HEK293 (cell line): ENCODE results near the gene PARD3B.

Experiments
- CTCF ChIA-PET: fragments of 350-600 bp; formaldehyde crosslinking; extraction: SDS; loops from one replicate; lab custom pipeline; 2021; ENCODE audit warnings: antibody characterized with exemption; lab: Yijun Ruan, JAX
- POLR2A ChIA-PET: fragments of 300-600 bp; formaldehyde crosslinking; extraction: SDS; loops from one replicate; lab custom pipeline; 2020; ENCODE audit warnings: antibody characterized with exemption, inconsistent platforms; lab: Yijun Ruan, JAX
- H3K27ac ChIP-seq: fragments of 200-500 bp; sonication (Bioruptor generic); 2 replicates; pipeline ENCODE4 v1.5.1; 2014; ENCODE audit warnings: low read depth, low read length, control low read depth, inconsistent platforms; ENCODE audit errors: extremely low read depth
- H3K36me3 ChIP-seq, 2 experiments: fragments of 200-500 bp in 1 of 2; sonication (Bioruptor generic) in 1 of 2; 1 replicate in 1 of 2; 2 replicates in 1 of 2; pipeline ENCODE4 v1.5.1; 2014 to 2017; ENCODE audit warnings: inconsistent platforms in 2 of 2, low read length in 2 of 2; ENCODE audit not compliant: control insufficient read depth in 2 of 2, insufficient read depth in 1 of 2
- H3K4me1 ChIP-seq: fragments of 200-500 bp; sonication (Bioruptor generic); 2 replicates; pipeline ENCODE4 v1.5.1; 2014; ENCODE audit warnings: mild to moderate bottlenecking, low read length, inconsistent platforms; ENCODE audit not compliant: control insufficient read depth, insufficient read depth
- H3K4me3 ChIP-seq: 2 replicates; pipeline ENCODE4 v1.5.1; 2011; ENCODE audit warnings: low read depth, mild to moderate bottlenecking, control low read depth, low read length, moderate library complexity
- H3K9me3 ChIP-seq: fragments of 200-500 bp; sonication (Bioruptor generic); 2 replicates; pipeline ENCODE4 v1.5.1; 2014; ENCODE audit warnings: low read depth, low read length, inconsistent platforms; ENCODE audit not compliant: control insufficient read depth, insufficient read depth
- GLIS1 ChIP-seq: fragments of 450-650 bp; formaldehyde crosslinking; IDR thresholded peaks from 2 replicates; pipeline ENCODE4 v1.5.1; 2016; ENCODE audit warnings: missing biosample characterization, missing genetic modification characterization
- MZF1 ChIP-seq: fragments of 450-650 bp; formaldehyde crosslinking; IDR thresholded peaks from 2 replicates; pipeline ENCODE4 v1.5.1; 2017; ENCODE audit warnings: missing biosample characterization, missing genetic modification characterization, borderline replicate concordance
- OSR2 ChIP-seq: fragments of 450-650 bp; formaldehyde crosslinking; IDR thresholded peaks from 2 replicates; pipeline ENCODE4 v1.5.1; 2016; ENCODE audit warnings: missing biosample characterization, missing genetic modification characterization
- PRDM6 ChIP-seq: fragments of 450-650 bp; formaldehyde crosslinking; IDR thresholded peaks from 2 replicates; pipeline ENCODE4 v1.5.1; 2017; ENCODE audit warnings: missing biosample characterization, missing genetic modification characterization
- SP2 ChIP-seq: fragments of 450-650 bp; formaldehyde crosslinking; IDR thresholded peaks from 2 replicates; pipeline ENCODE4 v1.5.1; 2016; ENCODE audit warnings: missing biosample characterization, missing genetic modification characterization
- TSHZ1 ChIP-seq: fragments of 450-650 bp; formaldehyde crosslinking; IDR thresholded peaks from 2 replicates; pipeline ENCODE4 v1.5.1; 2016; ENCODE audit warnings: missing biosample characterization, missing genetic modification characterization, borderline replicate concordance
- ZBTB11 ChIP-seq: fragments of 450-650 bp; formaldehyde crosslinking; conservative IDR thresholded peaks from 2 replicates; pipeline ENCODE4 v1.5.1; 2016; ENCODE audit warnings: low read depth, missing biosample characterization, missing genetic modification characterization
- ZNF121 ChIP-seq: fragments of 450-650 bp; formaldehyde crosslinking; IDR thresholded peaks from 2 replicates; pipeline ENCODE4 v1.5.1; 2016; ENCODE audit warnings: missing biosample characterization, missing genetic modification characterization
- ZNF221 ChIP-seq: fragments of 450-650 bp; formaldehyde crosslinking; IDR thresholded peaks from 2 replicates; pipeline ENCODE4 v1.5.1; 2017; ENCODE audit warnings: missing biosample characterization, missing genetic modification characterization, borderline replicate concordance
- ZNF274 ChIP-seq, 2 experiments: fragments of 200-500 bp in 1 of 2; fragments of 450-650 bp in 1 of 2; sonication (Bioruptor generic) in 1 of 2; formaldehyde crosslinking in 1 of 2; IDR thresholded peaks; 2 replicates each; pipeline versions ENCODE4 v1.5.1 to v1.6.1; 2014 to 2016; ENCODE audit warnings: borderline replicate concordance in 1 of 2, inconsistent platforms in 1 of 2, low read length in 1 of 2, missing biosample characterization in 1 of 2, missing genetic modification characterization in 1 of 2
- ZNF530 ChIP-seq: fragments of 450-650 bp; formaldehyde crosslinking; IDR thresholded peaks from 2 replicates; pipeline ENCODE4 v1.5.1; 2016; ENCODE audit warnings: low read depth, missing biosample characterization, missing genetic modification characterization
- ZNF670 ChIP-seq: fragments of 450-650 bp; formaldehyde crosslinking; IDR thresholded peaks from 2 replicates; pipeline ENCODE4 v1.5.1; 2016; ENCODE audit warnings: missing biosample characterization, missing genetic modification characterization, low read depth
- ZNF677 ChIP-seq: fragments of 450-650 bp; IDR thresholded peaks from 2 replicates; pipeline ENCODE4 v1.5.0; 2018; ENCODE audit warnings: missing biosample characterization, mild to moderate bottlenecking, missing genetic modification characterization, moderate library complexity
- ZNF843 ChIP-seq: fragments of 450-650 bp; formaldehyde crosslinking; IDR thresholded peaks from 2 replicates; pipeline ENCODE4 v1.5.1; 2016; ENCODE audit warnings: missing biosample characterization, missing genetic modification characterization
- ZSCAN16 ChIP-seq: fragments of 450-650 bp; formaldehyde crosslinking; IDR thresholded peaks from 2 replicates; pipeline ENCODE4 v1.5.1; 2016; ENCODE audit warnings: missing biosample characterization, missing genetic modification characterization
- TF ChIP-seq, protein P1 (sequence below): fragments of 450-650 bp; formaldehyde crosslinking; IDR thresholded peaks from 2 replicates; pipeline ENCODE4 v1.5.1; 2017; ENCODE audit warnings: missing biosample characterization, mild to moderate bottlenecking, missing genetic modification characterization, moderate library complexity

Gene PARD3B

GRCh38 chr2:205496370-205496769 is 951.1 kb downstream of the PARD3B start:
- no peaks in the 10 kb centered on the region for H3K4me1 ChIP-seq
- H3K36me3 ChIP-seq: no peaks in the 10 kb centered on the region
- CTCF ChIA-PET: interaction anchor here (0.7 kb wide), 1 partner anchor 13 kb away, joined by 3 read pairs; no protein-coding TSS in a partner anchor
- no peak overlapping the region for H3K27ac ChIP-seq
- no peak for TF ChIP-seq PRDM6 (tag by site-specific recombination)
- TF ChIP-seq ZNF121 (tag by site-specific recombination): no peak
- TF ChIP-seq, protein P1, sequence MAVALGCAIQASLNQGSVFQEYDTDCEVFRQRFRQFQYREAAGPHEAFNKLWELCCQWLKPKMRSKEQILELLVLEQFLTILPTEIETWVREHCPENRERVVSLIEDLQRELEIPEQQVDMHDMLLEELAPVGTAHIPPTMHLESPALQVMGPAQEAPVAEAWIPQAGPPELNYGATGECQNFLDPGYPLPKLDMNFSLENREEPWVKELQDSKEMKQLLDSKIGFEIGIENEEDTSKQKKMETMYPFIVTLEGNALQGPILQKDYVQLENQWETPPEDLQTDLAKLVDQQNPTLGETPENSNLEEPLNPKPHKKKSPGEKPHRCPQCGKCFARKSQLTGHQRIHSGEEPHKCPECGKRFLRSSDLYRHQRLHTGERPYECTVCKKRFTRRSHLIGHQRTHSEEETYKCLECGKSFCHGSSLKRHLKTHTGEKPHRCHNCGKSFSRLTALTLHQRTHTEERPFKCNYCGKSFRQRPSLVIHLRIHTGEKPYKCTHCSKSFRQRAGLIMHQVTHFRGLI (tag by site-specific recombination): no peak
- no peak for TF ChIP-seq ZNF670 (tag by site-specific recombination)
- no peak for TF ChIP-seq SP2 (tag by site-specific recombination)
- TF ChIP-seq, all 188 proteins: peak for 0
- H3K4me3 ChIP-seq: no peak overlapping the region
- no peaks in the 10 kb centered on the region for H3K9me3 ChIP-seq
- POLR2A ChIA-PET: interaction anchor here (0.8 kb wide), 1 partner anchor 992 kb away, joined by 4 read pairs; no protein-coding TSS in a partner anchor

DNA sequence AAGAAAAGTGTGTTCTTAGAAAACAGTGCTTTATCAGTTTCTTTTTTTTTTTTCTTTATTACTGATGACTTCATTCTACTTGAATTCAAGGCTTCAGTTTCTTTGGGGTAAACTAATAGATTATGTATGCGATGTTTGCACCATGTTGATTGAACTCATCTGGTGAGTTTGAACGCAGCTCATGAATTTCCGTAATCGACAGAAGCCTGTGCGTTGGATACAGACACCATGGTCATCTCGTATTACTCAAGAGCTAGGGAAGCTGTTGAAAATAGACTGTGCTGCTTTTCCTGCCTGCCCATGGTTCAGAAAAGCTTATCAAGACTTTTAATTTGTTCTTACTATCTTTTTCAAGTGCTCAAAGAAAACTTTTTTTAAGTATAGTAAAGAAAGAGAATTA is 951.5 kb downstream of the PARD3B start:
- CTCF ChIA-PET: interaction anchor here (0.7 kb wide), 1 partner anchor 13 kb away, joined by 3 read pairs; no protein-coding TSS in a partner anchor
- H3K4me3 ChIP-seq: no peak overlapping the region
- H3K27ac ChIP-seq: no peak overlapping the region
- no peaks in the 10 kb centered on the region for H3K9me3 ChIP-seq
- H3K4me1 ChIP-seq: no peaks in the 10 kb centered on the region
- POLR2A ChIA-PET: interaction anchor here (0.8 kb wide), 1 partner anchor 992 kb away, joined by 4 read pairs; no protein-coding TSS in a partner anchor
- no peaks in the 10 kb centered on the region for H3K36me3 ChIP-seq
- TF ChIP-seq ZNF274 (IDR thresholded peaks at IDR 0.05; ENCODE audit: low read length) (no peak), ZNF274 (tag by site-specific recombination; IDR thresholded peaks at IDR 0.05; ENCODE audit: borderline replicate concordance) (no peak), TSHZ1 (no peak), ZNF677 (tag by site-specific recombination) (no peak), ZNF530 (tag by site-specific recombination) (no peak), OSR2 (no peak), ZBTB11 (tag by site-specific recombination) (no peak), MZF1 (tag by site-specific recombination) (no peak), PRDM6 (tag by site-specific recombination) (no peak), ZNF843 (tag by site-specific recombination) (no peak), GLIS1 (tag by site-specific recombination) (no peak), ZSCAN16 (tag by site-specific recombination) (no peak), ZNF221 (tag by site-specific recombination) (no peak)
